SU-DHL-6 (cell line): Measurements from ENCODE around the gene CAMK4.

ENCODE experiments used
- H2AFZ ChIP-seq: fragments of 200-600 bp; sonication (generic); 2 replicates; pipeline ENCODE4 v1.6.1; 2014; ENCODE audit warnings: low read depth, mild to moderate bottlenecking, moderate library complexity, mixed read lengths, antibody characterized with exemption, low read length; ENCODE audit not compliant: severe bottlenecking
- H3F3A ChIP-seq: fragments of 200-600 bp; shearing (Covaris generic); 2 replicates; pipeline ENCODE4 v1.6.0; 2016; ENCODE audit warnings: antibody characterized with exemption, mild to moderate bottlenecking; ENCODE audit not compliant: insufficient read depth
- H3K27ac ChIP-seq: fragments of 200-600 bp; sonication (generic); 2 replicates; pipeline ENCODE4 v1.5.1; 2016; ENCODE audit warnings: low read depth, mild to moderate bottlenecking, low read length, moderate library complexity, mixed read lengths
- H3K27me3 ChIP-seq: fragments of 200-600 bp; sonication (generic), shearing (Covaris generic); 2 replicates; pipeline ENCODE4 v1.6.0; 2014; ENCODE audit warnings: mild to moderate bottlenecking, low read length
- H3K36me3 ChIP-seq: fragments of 200-600 bp; sonication (generic); 2 replicates; pipeline ENCODE4 v1.6.1; 2014; ENCODE audit warnings: mild to moderate bottlenecking, low read length, mixed read lengths
- H3K4me2 ChIP-seq: fragments of 300-600, 200-600 bp; shearing (Covaris generic), sonication (generic); 2 replicates; pipeline ENCODE4 v1.6.0; 2014; ENCODE audit warnings: low read length, low read depth, mild to moderate bottlenecking; ENCODE audit not compliant: poor library complexity, severe bottlenecking
- H3K4me3 ChIP-seq: fragments of 200-600 bp; sonication (generic); 2 replicates; pipeline ENCODE4 v1.5.1; 2014; ENCODE audit warnings: antibody characterized with exemption, low read length, mild to moderate bottlenecking, mixed read lengths; ENCODE audit not compliant: insufficient read depth, poor library complexity, severe bottlenecking
- H3K79me2 ChIP-seq: fragments of 200-600 bp; sonication (generic); 2 replicates; pipeline ENCODE4 v1.6.1; 2014; ENCODE audit warnings: mild to moderate bottlenecking, low read length, moderate library complexity; ENCODE audit not compliant: insufficient read depth
- H3K9ac ChIP-seq: fragments of 200-600 bp; sonication (generic); 2 replicates; pipeline ENCODE4 v1.7.0; 2014; ENCODE audit warnings: mild to moderate bottlenecking, low read length
- H3K9me2 ChIP-seq: fragments of 200-600 bp; sonication (generic); replicated peaks from 2 replicates; pipeline ENCODE4 v1.6.1; 2014; ENCODE audit warnings: low read length; ENCODE audit not compliant: insufficient read depth
- H3K9me3 ChIP-seq: fragments of 200-600 bp; sonication (generic); 2 replicates; pipeline ENCODE4 v1.6.1; 2014; ENCODE audit warnings: low read length, mixed read lengths; ENCODE audit not compliant: insufficient read depth
- H4K20me1 ChIP-seq: fragments of 200-600 bp; sonication (generic); 2 replicates; pipeline ENCODE4 v1.6.1; 2014; ENCODE audit warnings: low read depth, mild to moderate bottlenecking, antibody characterized with exemption, low read length, moderate library complexity, mixed read lengths
- CTCF ChIP-seq: fragments of 200-600 bp; sonication (generic); IDR thresholded peaks from one replicate; pipeline ENCODE4 v1.5.1; 2017; ENCODE audit warnings: antibody characterized with exemption, mild to moderate bottlenecking, low read length, moderate library complexity; ENCODE audit not compliant: insufficient read depth, poor library complexity, severe bottlenecking
- EZH2phosphoT487 ChIP-seq: fragments of 200-600 bp; sonication (generic), shearing (Covaris generic); conservative IDR thresholded peaks from 2 replicates; pipeline ENCODE4 v1.6.1; 2018; ENCODE audit warnings: mild to moderate bottlenecking, antibody characterized with exemption, low read length, moderate library complexity, mixed read lengths

CAMK4 gene

DNA sequence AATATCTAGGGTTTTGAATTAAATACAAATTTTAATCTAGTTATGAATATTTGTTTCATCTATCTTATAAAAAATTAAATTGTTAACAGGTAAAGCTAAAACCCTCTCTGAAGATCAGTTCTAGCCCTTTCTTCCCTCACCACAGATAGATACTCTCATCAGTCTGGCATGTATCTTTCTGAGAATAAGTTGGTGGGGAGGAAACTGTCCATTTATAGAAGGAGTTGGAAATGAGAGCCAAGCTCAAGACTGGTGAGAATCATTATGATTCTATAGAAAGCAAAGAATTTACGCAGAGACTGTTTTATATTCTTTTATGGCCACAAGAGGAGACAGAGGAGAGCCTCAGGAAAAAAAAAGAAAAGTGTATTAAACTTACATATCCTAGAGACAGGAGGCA, 229.1 kb downstream of the CAMK4 start:
- no peaks in the 10 kb centered on the region for H3K36me3 ChIP-seq
- no peak overlapping the region for H3K4me3 ChIP-seq
- no peaks in the 10 kb centered on the region for H3K9me2 ChIP-seq
- no peaks in the 10 kb centered on the region for H3K9me3 ChIP-seq
- H2AFZ ChIP-seq = no peak overlapping the region
- H3K9ac ChIP-seq = no peak overlapping the region
- no peaks in the 10 kb centered on the region for H3K79me2 ChIP-seq
- no peaks in the 10 kb centered on the region for H3K27me3 ChIP-seq
- H4K20me1 ChIP-seq = no peaks in the 10 kb centered on the region
- H3F3A ChIP-seq = no peaks in the 10 kb centered on the region
- no peak overlapping the region for H3K4me2 ChIP-seq
- no peak overlapping the region for H3K27ac ChIP-seq
- TF ChIP-seq CTCF (no peak), EZH2phosphoT487 (no peak)

DNA sequence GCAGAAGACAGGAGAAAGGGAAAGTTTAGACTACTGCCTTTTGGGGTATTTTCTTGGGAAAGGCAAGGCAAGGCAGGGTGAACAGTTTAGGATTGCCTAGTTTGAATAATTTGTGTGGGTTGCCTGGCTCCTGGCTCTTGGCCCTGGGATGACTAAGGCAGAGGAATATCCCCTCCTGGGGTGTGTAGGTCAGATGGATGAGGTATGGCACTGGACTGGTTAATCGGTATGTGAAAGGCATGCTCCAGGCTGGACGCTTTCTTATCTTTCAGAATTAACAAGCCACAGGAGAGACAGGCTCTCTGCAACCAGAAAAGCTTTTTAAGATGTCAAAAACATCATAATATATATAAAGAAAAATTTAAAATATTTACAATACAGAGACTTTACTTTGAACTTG, 229.6 kb downstream of the CAMK4 start:
- no peaks in the 10 kb centered on the region for H3K9me2 ChIP-seq
- H3K4me2 ChIP-seq = no peak overlapping the region
- no peaks in the 10 kb centered on the region for H3F3A ChIP-seq
- no peaks in the 10 kb centered on the region for H3K79me2 ChIP-seq
- H3K4me3 ChIP-seq = no peak overlapping the region
- no peaks in the 10 kb centered on the region for H3K9me3 ChIP-seq
- H3K27ac ChIP-seq = no peak overlapping the region
- no peak for TF ChIP-seq EZH2phosphoT487
- TF ChIP-seq CTCF = no peak
- H3K9ac ChIP-seq = no peak overlapping the region
- H4K20me1 ChIP-seq = no peaks in the 10 kb centered on the region
- no peaks in the 10 kb centered on the region for H3K36me3 ChIP-seq
- no peak overlapping the region for H2AFZ ChIP-seq
- H3K27me3 ChIP-seq = no peaks in the 10 kb centered on the region

GRCh38 chr5:111454198-111454622, 230.0 kb downstream of the CAMK4 start:
- H3F3A ChIP-seq = no peaks in the 10 kb centered on the region
- H3K36me3 ChIP-seq = no peaks in the 10 kb centered on the region
- no peak overlapping the region for H3K4me2 ChIP-seq
- no peak overlapping the region for H3K27ac ChIP-seq
- H3K9me3 ChIP-seq = no peaks in the 10 kb centered on the region
- no peaks in the 10 kb centered on the region for H4K20me1 ChIP-seq
- H3K4me3 ChIP-seq = no peak overlapping the region
- no peak overlapping the region for H2AFZ ChIP-seq
- TF ChIP-seq EZH2phosphoT487 (no peak), CTCF (no peak)
- no peaks in the 10 kb centered on the region for H3K9me2 ChIP-seq
- H3K9ac ChIP-seq = no peak overlapping the region
- no peaks in the 10 kb centered on the region for H3K79me2 ChIP-seq
- H3K27me3 ChIP-seq = no peaks in the 10 kb centered on the region

GRCh38 chr5:111454776-111455175, 230.6 kb downstream of the CAMK4 start:
- H3K9ac ChIP-seq = no peak overlapping the region
- no peak overlapping the region for H3K4me2 ChIP-seq
- no peaks in the 10 kb centered on the region for H3K27me3 ChIP-seq
- no peak overlapping the region for H3K4me3 ChIP-seq
- H3K9me3 ChIP-seq = no peaks in the 10 kb centered on the region
- TF ChIP-seq EZH2phosphoT487 (no peak), CTCF (no peak)
- H4K20me1 ChIP-seq = no peaks in the 10 kb centered on the region
- H3K27ac ChIP-seq = no peak overlapping the region
- no peaks in the 10 kb centered on the region for H3F3A ChIP-seq
- H3K36me3 ChIP-seq = no peaks in the 10 kb centered on the region
- no peaks in the 10 kb centered on the region for H3K79me2 ChIP-seq
- no peak overlapping the region for H2AFZ ChIP-seq
- no peaks in the 10 kb centered on the region for H3K9me2 ChIP-seq
